ENCODE data around the gene RADIL.
"Not testable (repeated sequence)": the region's sequence is repeated elsewhere in the genome, so short reads cannot be mapped to it uniquely, and the experiment has no call there.

Gene RADIL

GRCh38 chr7:4793385-4793993 is 90.0 kb downstream of the RADIL start:
- H3K9me3 ChIP-seq (ENCODE audit: control insufficient read depth, low read length); H3K4me3 ChIP-seq (ENCODE audit: insufficient read depth, low read depth, low read length, poor library complexity, severe bottlenecking); H3K27ac ChIP-seq (ENCODE audit: insufficient read depth, low read length, poor library complexity, severe bottlenecking); DNase-seq; H3K27me3 ChIP-seq (replicated peaks; ENCODE audit: control insufficient read depth, insufficient read depth, low read length, poor library complexity, severe bottlenecking): not testable (repeated sequence)
- Histone ChIP-seq H3K4me1 (ENCODE audit: control insufficient read depth, insufficient read depth, low read length, poor library complexity, severe bottlenecking) (peaks cover 12% of the 10 kb centered on the region), H3K36me3 (ENCODE audit: control insufficient read depth, insufficient read depth, low read length) (peaks cover 31% of the 10 kb centered on the region)

- Histone ChIP-seq H3K4me3 (ENCODE audit: insufficient read depth, low read depth, low read length, poor library complexity, severe bottlenecking) (peak overlapping the region; percentile 56), H3K27me3 (replicated peaks; ENCODE audit: control insufficient read depth, insufficient read depth, low read length, poor library complexity, severe bottlenecking) (no peaks in the 10 kb centered on the region), H3K36me3 (ENCODE audit: control insufficient read depth, insufficient read depth, low read length) (peaks cover 39% of the 10 kb centered on the region), H3K4me1 (ENCODE audit: control insufficient read depth, insufficient read depth, low read length, poor library complexity, severe bottlenecking) (peaks cover 9% of the 10 kb centered on the region), H3K27ac (ENCODE audit: insufficient read depth, low read length, poor library complexity, severe bottlenecking) (no peak overlapping the region), H3K9me3 (ENCODE audit: control insufficient read depth, low read length) (no peaks in the 10 kb centered on the region)
- DNase-seq, result no peak
Measured at GRCh38 chr7:4792537-4793126, 90.9 kb downstream of the RADIL start.

- Histone ChIP-seq H3K4me3 (ENCODE audit: insufficient read depth, low read depth, low read length, poor library complexity, severe bottlenecking) (peak overlapping the region; percentile 56), H3K36me3 (ENCODE audit: control insufficient read depth, insufficient read depth, low read length) (peaks cover 46% of the 10 kb centered on the region), H3K27ac (ENCODE audit: insufficient read depth, low read length, poor library complexity, severe bottlenecking) (no peak overlapping the region), H3K4me1 (ENCODE audit: control insufficient read depth, insufficient read depth, low read length, poor library complexity, severe bottlenecking) (peaks cover 9% of the 10 kb centered on the region), H3K27me3 (replicated peaks; ENCODE audit: control insufficient read depth, insufficient read depth, low read length, poor library complexity, severe bottlenecking) (no peaks in the 10 kb centered on the region), H3K9me3 (ENCODE audit: control insufficient read depth, low read length) (no peaks in the 10 kb centered on the region)
- DNase-seq, result peak; percentile 55 to 71 (median 62)
Measured at GRCh38 chr7:4791738-4792536, 91.6 kb downstream of the RADIL start.

GRCh38 chr7:4791101-4791737 is 92.3 kb downstream of the RADIL start:
- H3K9me3 ChIP-seq (ENCODE audit: control insufficient read depth, low read length), result no peaks in the 10 kb centered on the region
- DNase-seq, result no peak
- no peaks in the 10 kb centered on the region for H3K27me3 ChIP-seq (replicated peaks; ENCODE audit: control insufficient read depth, insufficient read depth, low read length, poor library complexity, severe bottlenecking)
- H3K36me3 ChIP-seq (ENCODE audit: control insufficient read depth, insufficient read depth, low read length), result peaks cover 53% of the 10 kb centered on the region
- no peak overlapping the region for H3K27ac ChIP-seq (ENCODE audit: insufficient read depth, low read length, poor library complexity, severe bottlenecking)
- peaks cover 9% of the 10 kb centered on the region for H3K4me1 ChIP-seq (ENCODE audit: control insufficient read depth, insufficient read depth, low read length, poor library complexity, severe bottlenecking)
- no peak overlapping the region for H3K4me3 ChIP-seq (ENCODE audit: insufficient read depth, low read depth, low read length, poor library complexity, severe bottlenecking)

- Histone ChIP-seq H3K4me1 (ENCODE audit: control insufficient read depth, insufficient read depth, low read length, poor library complexity, severe bottlenecking) (peaks cover 9% of the 10 kb centered on the region), H3K9me3 (ENCODE audit: control insufficient read depth, low read length) (no peaks in the 10 kb centered on the region), H3K36me3 (ENCODE audit: control insufficient read depth, insufficient read depth, low read length) (peaks cover 59% of the 10 kb centered on the region), H3K4me3 (ENCODE audit: insufficient read depth, low read depth, low read length, poor library complexity, severe bottlenecking) (no peak overlapping the region), H3K27ac (ENCODE audit: insufficient read depth, low read length, poor library complexity, severe bottlenecking) (no peak overlapping the region), H3K27me3 (replicated peaks; ENCODE audit: control insufficient read depth, insufficient read depth, low read length, poor library complexity, severe bottlenecking) (no peaks in the 10 kb centered on the region)
- no peak for DNase-seq
Measured at GRCh38 chr7:4790516-4790991, 93.0 kb downstream of the RADIL start.

- peaks cover 64% of the 10 kb centered on the region for H3K36me3 ChIP-seq (ENCODE audit: control insufficient read depth, insufficient read depth, low read length)
- peaks cover 9% of the 10 kb centered on the region for H3K4me1 ChIP-seq (ENCODE audit: control insufficient read depth, insufficient read depth, low read length, poor library complexity, severe bottlenecking)
Measured at GRCh38 chr7:4790078-4790465, 93.4 kb downstream of the RADIL start.

GRCh38 chr7:4789194-4790077 is 94.1 kb downstream of the RADIL start:
- Histone ChIP-seq H3K27ac (ENCODE audit: insufficient read depth, low read length, poor library complexity, severe bottlenecking) (no peak overlapping the region), H3K36me3 (ENCODE audit: control insufficient read depth, insufficient read depth, low read length) (peaks cover 71% of the 10 kb centered on the region), H3K4me3 (ENCODE audit: insufficient read depth, low read depth, low read length, poor library complexity, severe bottlenecking) (no peak overlapping the region), H3K9me3 (ENCODE audit: control insufficient read depth, low read length) (no peaks in the 10 kb centered on the region), H3K4me1 (ENCODE audit: control insufficient read depth, insufficient read depth, low read length, poor library complexity, severe bottlenecking) (peaks cover 9% of the 10 kb centered on the region), H3K27me3 (replicated peaks; ENCODE audit: control insufficient read depth, insufficient read depth, low read length, poor library complexity, severe bottlenecking) (no peaks in the 10 kb centered on the region)
- DNase-seq, result no peak

More at GRCh38 chr7:4790078-4790465, 93.4 kb downstream of the RADIL start:
- Histone ChIP-seq H3K9me3 (ENCODE audit: control insufficient read depth, low read length) (no peaks in the 10 kb centered on the region), H3K27me3 (replicated peaks; ENCODE audit: control insufficient read depth, insufficient read depth, low read length, poor library complexity, severe bottlenecking) (no peaks in the 10 kb centered on the region), H3K27ac (ENCODE audit: insufficient read depth, low read length, poor library complexity, severe bottlenecking) (no peak overlapping the region), H3K4me3 (ENCODE audit: insufficient read depth, low read depth, low read length, poor library complexity, severe bottlenecking) (no peak overlapping the region)
- no peak for DNase-seq

- Histone ChIP-seq H3K27me3 (replicated peaks; ENCODE audit: control insufficient read depth, insufficient read depth, low read length, poor library complexity, severe bottlenecking) (no peaks in the 10 kb centered on the region), H3K9me3 (ENCODE audit: control insufficient read depth, low read length) (no peaks in the 10 kb centered on the region), H3K4me3 (ENCODE audit: insufficient read depth, low read depth, low read length, poor library complexity, severe bottlenecking) (no peak overlapping the region), H3K4me1 (ENCODE audit: control insufficient read depth, insufficient read depth, low read length, poor library complexity, severe bottlenecking) (peaks cover 9% of the 10 kb centered on the region), H3K36me3 (ENCODE audit: control insufficient read depth, insufficient read depth, low read length) (peaks cover 78% of the 10 kb centered on the region), H3K27ac (ENCODE audit: insufficient read depth, low read length, poor library complexity, severe bottlenecking) (no peak overlapping the region)
- DNase-seq, result no peak
Measured at GRCh38 chr7:4788627-4789189, 94.8 kb downstream of the RADIL start.
